HFFc6 (cell line): ENCODE results near the gene PHC2. TPM values are rescaled to one million over a fixed set of nuclear protein-coding genes. Genes with fewer than 3 reads are reported as not detected.

Experiments used
- DNase-seq: peaks from one replicate; pipeline ENCODE4 v3.0.0-alpha.2; 2018
- H3K27ac Mint-ChIP-seq: 2 replicates; pipeline ENCODE4 v1.8.0; 2020; ENCODE audit warnings: mild to moderate bottlenecking, mixed read lengths
- H3K27me3 Mint-ChIP-seq: 2 replicates; pipeline ENCODE4 v1.8.0; 2021; ENCODE audit warnings: mild to moderate bottlenecking, moderate library complexity, mixed read lengths; ENCODE audit not compliant: insufficient read depth
- H3K36me3 Mint-ChIP-seq: 2 replicates; pipeline ENCODE4 v1.8.0; 2021; ENCODE audit warnings: low read depth, mixed read lengths
- H3K4me1 Mint-ChIP-seq: 2 replicates; pipeline ENCODE4 v1.8.0; 2020; ENCODE audit warnings: low read depth, mixed read lengths
- H3K4me3 Mint-ChIP-seq: 2 replicates; pipeline ENCODE4 v1.8.0; 2020; ENCODE audit warnings: mild to moderate bottlenecking, moderate library complexity, mixed read lengths
- H3K9me3 Mint-ChIP-seq: 2 replicates; pipeline ENCODE4 v1.8.0; 2020; ENCODE audit warnings: mild to moderate bottlenecking, mixed read lengths
- total RNA-seq, 6 experiments: library from RNA; stranded (reverse); fragmentation: NEBNext Ultra II Directional; extraction: Animal tissue kit (Norgen Biotek cat#: 25700); gene quantifications; 2 replicates in 1 of 6; 3 replicates in 5 of 6; pipeline ENCODE4 v1.2.3, GENCODE V29; 2021
- TF ChIP-seq, protein P1 (sequence below): fragments of 200-600 bp; sonication (generic); IDR thresholded peaks from 2 replicates; pipeline ENCODE4 v1.5.0; 2021; ENCODE audit warnings: antibody characterized with exemption, mild to moderate bottlenecking

PHC2 gene
- total RNA-seq, 6 experiments from 2014 or later: 86.5 to 105 (median 99.6) TPM

DNA sequence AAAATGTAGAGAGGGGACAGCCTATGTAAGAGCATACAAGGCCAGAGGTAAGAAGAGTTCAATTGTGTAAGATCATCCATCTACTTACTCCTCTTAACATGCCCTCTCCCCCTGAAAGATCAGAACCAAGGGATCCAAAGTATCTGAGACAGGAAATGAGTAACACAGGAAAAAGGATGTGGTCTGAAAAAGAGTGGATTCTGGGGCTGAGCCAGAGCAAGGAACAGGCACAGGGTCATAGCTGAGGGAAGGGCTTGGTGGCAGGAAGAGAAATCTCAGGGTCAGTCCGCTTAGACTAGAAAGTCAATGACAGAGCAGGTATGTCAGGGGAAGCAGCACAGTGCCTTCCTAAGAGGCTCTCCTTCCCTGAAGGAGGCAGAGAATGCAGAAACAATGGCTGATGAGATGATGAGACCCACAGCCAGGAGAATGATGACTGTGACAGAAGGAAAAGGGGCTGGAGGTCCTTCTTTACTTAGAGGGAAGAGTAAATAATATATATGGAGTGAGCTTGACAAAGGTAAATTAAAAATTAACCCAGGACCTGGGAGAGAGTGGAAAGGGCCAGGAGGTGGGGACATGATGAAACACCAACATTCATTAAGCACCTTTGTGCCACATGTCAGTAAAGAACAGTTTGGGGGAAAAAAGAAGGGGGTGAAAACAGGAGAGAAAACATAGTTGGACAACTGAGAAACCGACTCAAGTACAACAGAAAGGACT lies 83.8 kb downstream of the PHC2 start:
- H3K27ac Mint-ChIP-seq: peak overlapping the region; percentile 96
- peaks cover 46% of the 10 kb centered on the region for H3K36me3 Mint-ChIP-seq
- H3K4me1 Mint-ChIP-seq: peaks cover 73% of the 10 kb centered on the region
- H3K9me3 Mint-ChIP-seq: no peaks in the 10 kb centered on the region
- H3K27me3 Mint-ChIP-seq: no peaks in the 10 kb centered on the region; the same call in 1 of the 2 replicates
- TF ChIP-seq, protein P1, sequence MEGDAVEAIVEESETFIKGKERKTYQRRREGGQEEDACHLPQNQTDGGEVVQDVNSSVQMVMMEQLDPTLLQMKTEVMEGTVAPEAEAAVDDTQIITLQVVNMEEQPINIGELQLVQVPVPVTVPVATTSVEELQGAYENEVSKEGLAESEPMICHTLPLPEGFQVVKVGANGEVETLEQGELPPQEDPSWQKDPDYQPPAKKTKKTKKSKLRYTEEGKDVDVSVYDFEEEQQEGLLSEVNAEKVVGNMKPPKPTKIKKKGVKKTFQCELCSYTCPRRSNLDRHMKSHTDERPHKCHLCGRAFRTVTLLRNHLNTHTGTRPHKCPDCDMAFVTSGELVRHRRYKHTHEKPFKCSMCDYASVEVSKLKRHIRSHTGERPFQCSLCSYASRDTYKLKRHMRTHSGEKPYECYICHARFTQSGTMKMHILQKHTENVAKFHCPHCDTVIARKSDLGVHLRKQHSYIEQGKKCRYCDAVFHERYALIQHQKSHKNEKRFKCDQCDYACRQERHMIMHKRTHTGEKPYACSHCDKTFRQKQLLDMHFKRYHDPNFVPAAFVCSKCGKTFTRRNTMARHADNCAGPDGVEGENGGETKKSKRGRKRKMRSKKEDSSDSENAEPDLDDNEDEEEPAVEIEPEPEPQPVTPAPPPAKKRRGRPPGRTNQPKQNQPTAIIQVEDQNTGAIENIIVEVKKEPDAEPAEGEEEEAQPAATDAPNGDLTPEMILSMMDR: no peak
- DNase-seq: peak; percentile 84
- peak overlapping the region; percentile 93 for H3K4me3 Mint-ChIP-seq

DNA sequence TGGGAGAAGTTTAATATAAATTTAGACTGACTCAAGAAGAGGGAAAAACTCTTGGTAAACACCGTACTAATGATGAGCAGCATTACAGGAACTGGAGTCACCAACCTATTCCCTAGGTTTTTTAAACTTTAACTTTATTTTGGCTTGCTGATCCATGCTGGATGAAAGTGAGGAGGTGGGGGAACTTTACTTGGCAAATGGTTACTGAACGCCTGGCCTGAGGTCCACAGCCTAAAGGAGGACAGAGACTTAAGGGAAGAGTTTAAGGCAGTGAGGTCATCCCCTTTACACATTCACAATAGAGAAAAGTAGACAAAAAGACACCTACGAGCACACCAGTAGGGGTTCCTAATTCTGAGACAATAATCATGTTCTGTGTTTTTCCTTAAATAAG lies 84.4 kb downstream of the PHC2 start:
- H3K9me3 Mint-ChIP-seq: no peaks in the 10 kb centered on the region
- peaks cover 78% of the 10 kb centered on the region for H3K4me1 Mint-ChIP-seq
- no peaks in the 10 kb centered on the region; the same call in 1 of the 2 replicates for H3K27me3 Mint-ChIP-seq
- DNase-seq: no peak
- H3K4me3 Mint-ChIP-seq: peak overlapping the region; percentile 93
- peaks cover 46% of the 10 kb centered on the region for H3K36me3 Mint-ChIP-seq
- TF ChIP-seq, protein P1: no peak; the same call in 1 of the 2 replicates
- peak overlapping the region; percentile 96 for H3K27ac Mint-ChIP-seq

GRCh38 chr1:33344896-33345560 lies 85.9 kb downstream of the PHC2 start:
- Mint-ChIP-seq H3K9me3 (no peaks in the 10 kb centered on the region), H3K4me1 (peaks cover 78% of the 10 kb centered on the region), H3K36me3 (peaks cover 56% of the 10 kb centered on the region), H3K4me3 (peak overlapping the region; percentile 93), H3K27ac (peak overlapping the region; percentile 96), H3K27me3 (no peaks in the 10 kb centered on the region; the same call in none of the 2 replicates)
- DNase-seq: no peak
- TF ChIP-seq, protein P1: no peak

- peak overlapping the region; percentile 96 for H3K27ac Mint-ChIP-seq
These were observed 87.4 kb downstream of the PHC2 start for GRCh38 chr1:33343539-33343938.

GRCh38 chr1:33342041-33342723 lies 88.7 kb downstream of the PHC2 start:
- Mint-ChIP-seq H3K36me3 (peaks cover 52% of the 10 kb centered on the region), H3K27ac (peak overlapping the region; percentile 96), H3K27me3 (no peaks in the 10 kb centered on the region; the same call in none of the 2 replicates), H3K4me3 (peak overlapping the region; percentile 93), H3K4me1 (peaks cover 100% of the 10 kb centered on the region), H3K9me3 (no peaks in the 10 kb centered on the region)
- TF ChIP-seq, protein P1: no peak
- DNase-seq: peak; percentile 93

More at GRCh38 chr1:33343539-33343938, 87.4 kb downstream of the PHC2 start:
- Mint-ChIP-seq H3K9me3 (no peaks in the 10 kb centered on the region), H3K4me3 (peak overlapping the region; percentile 93), H3K4me1 (peaks cover 93% of the 10 kb centered on the region), H3K27me3 (no peaks in the 10 kb centered on the region; the same call in none of the 2 replicates), H3K36me3 (peaks cover 53% of the 10 kb centered on the region)
- no peak for DNase-seq
- TF ChIP-seq, protein P1: no peak
